8988T (cell line): ENCODE results near the gene SYNJ1.
"Not testable (repeated sequence)": the region's sequence is repeated elsewhere in the genome, so short reads cannot be mapped to it uniquely, and the experiment has no call there.

Experiments
- DNase-seq: peaks from one replicate; pipeline ENCODE4 v3.0.0; 2011

Gene SYNJ1

DNA sequence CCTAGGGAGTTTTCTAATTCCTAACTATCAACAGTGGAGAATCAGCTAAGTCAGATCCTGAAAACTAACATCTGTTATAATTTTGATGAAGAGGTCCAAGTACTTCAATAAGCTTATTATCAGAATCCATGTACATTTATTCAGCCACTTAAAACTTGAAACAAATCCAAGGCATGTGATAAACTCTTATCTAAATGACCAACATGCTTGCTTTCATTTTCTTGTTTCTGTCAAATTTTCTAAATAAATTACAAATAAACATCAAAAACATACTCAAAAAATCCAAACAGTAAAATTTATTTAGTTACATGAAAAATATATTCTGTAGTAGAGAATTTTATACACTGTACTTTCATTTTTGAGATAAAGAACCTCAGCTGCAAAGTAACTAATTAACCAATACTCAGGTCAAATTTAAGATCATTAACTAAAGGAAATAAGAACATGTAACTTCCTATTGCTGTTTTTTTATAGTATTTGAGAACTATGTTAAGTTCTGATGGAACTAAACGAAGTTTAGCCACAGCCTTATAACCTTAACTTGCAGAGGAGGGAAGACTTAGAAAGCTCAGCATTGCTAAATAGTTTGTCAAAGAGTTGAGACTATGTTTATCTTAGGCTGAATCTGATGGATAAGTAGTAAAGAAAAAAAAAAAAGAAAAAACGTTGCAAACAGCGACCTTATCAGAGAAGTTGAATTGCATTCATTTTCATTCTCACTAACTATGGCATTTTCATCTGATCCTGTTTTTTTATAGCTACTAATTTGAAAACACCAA is 44.9 kb downstream of the SYNJ1 start:
- no peak for DNase-seq

GRCh38 chr21:32674731-32675130 is 53.1 kb downstream of the SYNJ1 start:
- DNase-seq = no peak

DNA sequence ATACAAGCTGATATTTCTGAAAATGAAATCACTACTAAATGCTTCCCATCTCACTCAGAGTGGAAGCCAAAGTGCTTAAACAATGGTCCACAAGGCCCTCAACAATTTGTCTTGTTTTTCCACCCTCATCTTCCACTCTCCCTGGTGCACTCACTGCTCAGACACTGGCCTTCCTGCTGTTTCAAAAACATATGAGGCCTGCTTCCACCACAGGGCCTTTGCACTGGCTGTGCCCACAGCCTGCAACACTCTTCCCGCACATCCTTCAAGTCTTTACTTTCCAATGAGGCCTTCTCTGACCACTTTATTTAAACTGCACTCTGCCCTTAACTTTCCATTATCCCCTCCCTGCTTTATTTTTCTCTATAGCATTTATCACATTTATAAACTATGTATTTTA is 53.8 kb downstream of the SYNJ1 start:
- no peak for DNase-seq

DNA sequence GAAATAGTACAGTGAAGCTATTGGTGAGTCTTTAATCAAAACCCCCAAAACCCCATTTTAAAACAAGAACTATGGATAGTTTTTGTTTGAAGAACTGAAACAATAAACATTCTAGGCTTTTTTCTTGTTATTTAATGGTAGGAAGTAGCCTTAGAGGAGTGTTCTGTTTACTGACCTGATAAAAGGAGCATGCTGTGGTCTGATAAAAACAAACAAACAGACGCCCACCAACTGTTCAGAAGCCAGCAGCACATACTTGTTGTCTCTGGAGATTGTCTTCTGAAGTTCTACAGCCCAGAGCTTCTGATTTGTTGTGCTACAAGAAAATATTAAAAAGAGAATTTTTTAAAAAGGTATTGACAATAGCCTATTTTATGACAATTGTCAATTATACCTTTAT is 61.6 kb downstream of the SYNJ1 start:
- DNase-seq = no peak

DNA sequence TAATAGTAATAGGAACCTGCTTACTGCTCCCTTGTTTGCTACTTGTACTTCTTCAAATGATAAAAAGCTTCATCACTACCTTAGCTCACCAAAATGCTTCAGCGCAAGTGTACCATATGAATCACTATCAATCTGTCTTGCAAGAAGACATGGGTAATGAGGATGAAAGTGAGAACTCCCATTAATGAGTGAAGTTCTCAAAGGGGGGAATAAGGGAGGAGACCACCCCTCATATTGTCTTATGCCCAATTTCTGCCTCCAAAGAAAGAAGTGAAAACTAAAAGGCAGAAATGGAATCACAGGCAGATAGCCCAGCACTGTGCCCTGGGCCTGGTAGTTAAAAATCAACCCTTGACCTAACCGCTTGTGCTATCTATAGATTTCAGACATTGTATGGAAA is 63.7 kb downstream of the SYNJ1 start:
- DNase-seq = not testable (repeated sequence)

GRCh38 chr21:32661981-32662380 is 65.8 kb downstream of the SYNJ1 start:
- DNase-seq = not testable (repeated sequence)

DNA sequence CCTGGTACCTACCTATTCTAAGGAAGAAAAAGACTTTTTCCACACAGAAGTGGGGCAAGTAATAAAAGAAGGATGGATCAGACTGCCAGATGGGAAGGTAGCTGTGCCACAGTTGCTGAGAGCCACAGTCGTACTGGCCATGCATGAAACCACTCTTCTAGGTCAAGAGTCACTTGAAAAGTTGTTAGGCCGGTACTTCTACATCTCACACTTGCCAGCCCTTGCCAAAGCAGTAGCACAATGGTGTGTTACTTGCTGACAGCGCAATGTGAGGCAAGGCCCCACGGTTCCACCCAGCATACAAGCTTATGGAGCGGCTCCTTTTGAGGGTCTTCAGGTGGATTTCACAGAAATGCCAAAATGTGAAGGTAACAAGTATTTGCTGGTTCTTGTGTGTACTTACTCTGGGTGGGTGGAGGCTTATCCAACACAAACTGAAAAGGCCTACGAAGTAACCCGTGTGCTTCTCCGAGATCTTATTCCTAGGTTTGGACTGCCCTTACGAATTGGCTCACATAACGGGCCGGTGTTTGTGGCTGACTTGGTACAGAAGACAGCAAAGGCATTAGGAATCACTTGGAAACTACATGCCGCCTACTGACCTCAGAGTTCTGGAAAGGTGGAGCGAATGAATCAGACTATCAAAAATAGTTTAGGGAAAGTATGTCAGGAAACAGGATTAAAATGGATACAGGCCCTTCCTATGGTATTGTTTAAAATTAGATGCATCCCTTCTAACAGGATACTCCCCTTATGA is 66.6 kb downstream of the SYNJ1 start:
- not testable (repeated sequence) for DNase-seq

DNA sequence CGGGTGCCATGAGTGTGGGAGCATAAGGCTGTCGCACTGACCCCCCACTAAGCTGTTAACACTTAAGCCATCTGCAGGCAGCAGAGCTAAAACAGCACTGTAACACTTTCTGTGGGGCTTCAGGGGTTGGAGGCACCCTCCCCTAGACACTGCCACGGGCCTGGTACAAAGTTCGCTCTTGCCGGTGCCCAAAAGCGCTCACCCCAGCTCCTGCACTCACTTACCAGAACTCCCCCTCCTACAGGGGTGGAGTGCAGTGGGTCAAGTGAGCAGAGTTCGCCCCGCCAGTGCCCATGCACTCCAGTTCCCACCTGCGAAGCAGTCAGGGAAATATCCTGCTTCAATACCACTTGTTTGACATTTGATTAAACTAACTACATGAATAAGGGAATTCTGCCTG is 69.3 kb downstream of the SYNJ1 start:
- no peak for DNase-seq

- no peak for DNase-seq
Observed at GRCh38 chr21:32653326-32653901, 74.4 kb downstream of the SYNJ1 start.

- DNase-seq = no peak
Observed at GRCh38 chr21:32648165-32648564, 79.6 kb downstream of the SYNJ1 start.

DNA sequence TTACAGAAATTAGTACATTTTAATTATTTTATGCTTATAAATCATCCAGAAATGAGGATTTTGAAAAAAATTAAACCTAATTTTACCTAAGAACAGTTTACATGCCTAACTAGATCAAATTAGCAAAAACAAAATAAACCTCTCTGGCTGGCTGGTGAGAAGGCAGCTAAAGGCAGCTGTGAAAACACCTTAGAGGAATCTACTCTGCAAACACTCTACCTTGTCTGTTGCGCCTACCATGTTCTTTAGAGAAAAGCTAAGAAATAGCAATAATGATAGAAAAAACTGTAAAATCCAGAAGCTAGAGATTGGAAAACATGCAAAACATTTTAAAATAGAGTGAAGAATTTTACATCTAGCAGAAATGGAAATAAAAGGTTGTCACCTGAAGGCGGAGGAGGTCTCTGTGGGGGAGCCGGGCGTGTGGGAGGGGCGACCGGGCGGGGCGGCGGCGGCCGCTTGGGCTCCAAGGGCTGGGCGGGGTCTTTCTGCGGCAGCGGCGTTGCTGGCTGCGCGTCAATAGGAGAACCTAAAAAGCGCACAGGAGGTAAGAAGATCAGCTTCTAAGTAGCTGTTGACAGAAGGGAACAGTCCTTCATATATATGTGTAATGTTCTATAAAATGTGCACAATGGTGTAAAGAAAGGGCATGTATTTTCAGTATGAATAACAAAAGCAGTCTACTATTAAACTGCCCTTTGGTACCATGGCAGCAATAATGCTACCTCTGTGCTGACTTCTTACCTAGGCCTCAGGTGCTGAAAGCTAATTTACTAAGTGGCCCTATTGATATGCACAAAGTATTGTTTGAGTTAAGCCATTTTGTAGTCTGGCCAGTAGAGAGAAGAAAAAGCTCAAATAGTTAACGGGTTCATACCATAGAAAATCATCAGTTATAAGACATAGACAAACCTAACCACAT is 82.3 kb downstream of the SYNJ1 start:
- DNase-seq = no peak

- DNase-seq = no peak
Observed at GRCh38 chr21:32641710-32642698, 85.8 kb downstream of the SYNJ1 start.

DNA sequence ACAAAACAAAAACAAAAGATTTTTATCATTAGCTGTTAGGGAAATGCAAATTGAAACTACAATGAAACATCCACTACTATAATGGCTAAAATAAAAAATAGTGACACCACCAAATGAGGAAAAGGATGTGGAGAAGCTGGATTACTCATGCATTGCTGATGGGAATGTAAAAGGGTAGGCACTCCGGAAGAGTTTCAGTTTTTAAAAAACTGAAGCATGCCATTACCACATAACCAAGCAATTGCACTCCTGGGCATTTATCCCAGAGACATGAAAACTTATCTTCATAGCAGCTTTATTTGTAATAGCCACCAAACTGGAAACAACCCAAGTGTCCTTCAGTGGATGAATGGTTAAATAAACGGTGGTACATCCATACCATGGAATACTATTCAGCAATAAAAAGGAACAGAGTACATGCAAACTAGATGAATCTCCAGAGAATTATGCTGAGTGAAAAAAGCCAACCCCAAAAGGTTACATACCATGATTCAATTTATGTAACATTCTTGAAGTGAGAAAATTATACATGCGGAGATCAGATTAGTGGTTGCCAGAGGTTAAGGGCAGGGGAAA is 101.1 kb downstream of the SYNJ1 start:
- no peak for DNase-seq

DNA sequence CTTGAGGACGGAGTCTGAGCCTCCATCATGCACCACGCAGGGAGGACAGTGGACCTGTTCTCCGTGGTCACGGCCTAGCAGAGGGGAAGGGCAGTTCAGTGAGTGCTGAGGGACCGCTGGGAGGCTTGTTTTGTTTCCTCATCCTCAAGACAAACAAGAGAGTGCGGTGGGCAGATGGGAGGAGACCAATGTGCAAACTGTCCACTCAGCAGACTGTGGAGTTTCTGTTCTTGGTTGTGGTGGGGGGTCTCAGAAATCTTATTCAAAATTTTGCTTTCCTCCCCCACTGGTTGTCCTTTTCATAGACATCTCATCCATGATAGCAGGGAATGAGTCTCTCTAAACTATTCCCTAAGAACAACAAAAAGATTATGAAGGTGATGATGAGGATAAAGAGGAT is 109.6 kb downstream of the SYNJ1 start:
- not testable (repeated sequence) for DNase-seq

DNA sequence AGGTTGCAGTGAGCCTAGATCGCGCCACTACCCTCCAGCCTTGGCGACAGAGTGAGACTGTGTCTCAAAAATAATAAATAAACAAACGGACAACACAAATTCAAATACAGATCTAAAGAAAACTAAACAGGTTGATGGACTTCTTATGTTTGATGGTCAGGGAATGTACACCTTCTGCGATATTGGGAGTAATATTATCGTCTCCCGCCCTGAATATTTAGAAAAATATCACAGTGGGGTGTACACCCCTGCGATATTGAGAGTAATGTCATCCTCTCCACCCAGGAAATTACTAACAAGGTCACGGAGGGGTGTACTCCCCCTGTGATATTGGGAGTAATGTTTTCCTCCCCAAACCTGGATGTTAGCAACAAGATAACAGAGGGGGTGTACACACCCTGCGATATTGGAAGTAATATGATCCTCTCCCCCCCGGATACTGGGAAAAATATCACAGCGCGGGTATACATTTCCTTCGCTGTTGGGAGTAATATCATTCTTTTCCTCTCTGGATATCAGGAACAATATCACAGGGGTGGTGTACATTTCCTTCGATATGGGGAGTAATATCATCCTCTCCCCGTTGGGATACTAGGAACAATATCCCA is 114.3 kb downstream of the SYNJ1 start:
- no peak for DNase-seq

- DNase-seq = no peak
Observed at GRCh38 chr21:32612999-32613337, 114.8 kb downstream of the SYNJ1 start.

- peak; percentile 40 for DNase-seq
Observed at GRCh38 chr21:32612075-32612998, 115.5 kb downstream of the SYNJ1 start, which contains the start of gene CFAP298. TSS of gene CFAP298 (minus strand) at chr21:32612377. CDS start at chr21:32612243, 134 bp downstream.

- DNase-seq = no peak
Observed at GRCh38 chr21:32611471-32611997, 116.3 kb downstream of the SYNJ1 start.

DNA sequence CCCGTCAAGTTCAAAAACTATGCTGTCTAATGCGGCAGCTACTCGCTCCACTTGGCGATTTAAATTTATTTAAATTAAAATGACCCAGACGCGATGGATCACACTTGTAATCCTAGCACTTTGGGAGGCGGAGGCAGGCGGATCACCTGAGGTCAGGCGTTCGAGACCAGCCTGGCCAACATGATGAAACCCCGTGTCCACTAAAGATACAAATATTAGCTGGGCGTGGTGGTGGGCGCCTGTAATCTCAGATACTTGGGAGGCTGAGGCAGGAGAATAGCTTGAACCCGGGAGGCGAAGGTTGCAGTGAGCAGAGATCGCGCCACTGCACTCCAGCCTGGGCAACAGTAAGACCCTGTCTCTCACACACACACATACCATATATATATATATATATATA is 116.9 kb downstream of the SYNJ1 start:
- DNase-seq = not testable (repeated sequence)
